ENCODE measurements around the gene OTUD1.

The OTUD1 gene

DNA sequence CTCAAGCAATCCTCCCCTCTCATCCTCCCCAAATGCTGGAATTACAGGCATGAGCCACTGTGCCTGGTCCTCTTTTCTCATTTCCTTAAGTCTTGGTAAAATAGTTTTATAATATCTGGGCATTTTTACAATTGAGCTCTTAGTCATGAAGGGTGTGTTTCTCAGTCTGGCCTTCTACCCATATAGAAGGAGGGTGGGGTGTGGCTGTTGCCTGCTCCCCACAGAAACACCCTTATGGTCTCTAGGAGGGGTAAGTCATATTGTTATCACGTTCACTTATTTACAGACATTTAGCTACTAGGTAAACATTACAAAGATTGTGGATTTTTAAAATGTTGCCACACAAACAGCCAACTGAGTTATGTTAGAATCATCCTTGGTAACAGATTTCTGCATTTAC, 6.7 kb upstream of the OTUD1 start:
- no peak for DNase-seq

GRCh38 chr10:23432639-23433038, 6.2 kb upstream of the OTUD1 start:
- DNase-seq: no peak

- no peak for DNase-seq
Observed at GRCh38 chr10:23433701-23434100, 5.2 kb upstream of the OTUD1 start.

DNA sequence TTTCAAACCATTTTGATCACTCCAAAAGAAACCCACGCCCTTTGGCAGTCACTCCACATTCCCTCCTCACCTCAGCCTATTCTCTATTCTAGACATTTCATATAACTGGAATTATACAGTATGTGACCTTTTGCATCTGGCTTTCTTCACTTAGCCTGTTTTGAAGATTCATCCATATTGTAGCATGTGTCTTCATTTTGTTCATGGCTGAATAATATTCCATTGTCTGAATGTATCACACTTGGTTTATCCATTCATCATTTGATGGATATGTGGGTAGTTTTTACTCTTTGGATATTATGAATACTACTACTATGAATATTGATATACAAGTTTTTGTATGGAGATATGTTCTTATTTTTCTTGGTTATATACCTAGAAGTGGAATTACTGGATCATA, 3.5 kb upstream of the OTUD1 start:
- DNase-seq: no peak

- no peak for DNase-seq
Observed at GRCh38 chr10:23436983-23437382, 1.9 kb upstream of the OTUD1 start.

- no peak for DNase-seq
Observed at GRCh38 chr10:23437963-23438546, 820 bp upstream of the OTUD1 start.

- no peak for DNase-seq
Observed at GRCh38 chr10:23439452-23439960, 631 bp downstream of the OTUD1 start.

GRCh38 chr10:23439961-23440889, 1.4 kb downstream of the OTUD1 start:
- DNase-seq: peak; percentile 17

GRCh38 chr10:23441251-23441650, 2.4 kb downstream of the OTUD1 start:
- DNase-seq: no peak

- no peak for DNase-seq
Observed at GRCh38 chr10:23442936-23443335, 4.1 kb downstream of the OTUD1 start.

DNA sequence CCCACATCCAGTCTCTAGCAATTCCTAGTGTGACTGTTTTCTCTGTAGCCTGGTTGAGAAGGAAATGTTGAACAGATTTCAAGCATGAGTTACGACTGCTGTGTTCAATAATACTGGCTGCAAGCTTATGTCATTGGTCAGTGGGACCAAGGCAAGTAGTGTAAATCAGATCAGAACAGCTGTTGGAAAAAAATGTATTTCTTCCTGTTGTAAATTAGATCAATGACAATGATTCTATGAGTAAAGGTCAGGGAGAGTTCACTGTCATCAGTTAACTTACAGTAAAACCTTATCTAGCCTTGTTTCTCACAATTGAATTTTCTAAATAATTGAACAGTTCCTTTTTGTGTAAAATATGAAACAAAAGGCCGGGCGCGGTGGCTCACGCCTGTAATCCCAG, 6.7 kb downstream of the OTUD1 start:
- DNase-seq: no peak

DNA sequence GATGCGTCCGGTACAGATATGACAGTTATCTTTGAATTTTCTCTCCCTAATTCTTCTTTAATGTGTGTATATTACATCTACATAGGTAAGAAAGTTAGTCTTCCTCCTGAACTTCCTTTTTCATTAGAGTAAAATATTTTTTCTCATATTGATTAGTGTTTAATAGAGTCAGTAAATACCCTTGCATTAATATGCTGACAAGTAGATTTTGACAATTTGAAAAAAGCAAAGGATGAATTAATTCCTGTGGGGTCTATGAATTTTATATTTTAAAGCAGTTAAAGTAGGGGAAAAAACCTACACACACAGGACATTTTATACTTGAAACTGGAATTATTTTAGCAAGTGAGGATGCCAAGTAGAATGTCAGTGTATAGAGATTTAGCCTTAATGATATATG, 9.4 kb downstream of the OTUD1 start:
- no peak for DNase-seq

DNA sequence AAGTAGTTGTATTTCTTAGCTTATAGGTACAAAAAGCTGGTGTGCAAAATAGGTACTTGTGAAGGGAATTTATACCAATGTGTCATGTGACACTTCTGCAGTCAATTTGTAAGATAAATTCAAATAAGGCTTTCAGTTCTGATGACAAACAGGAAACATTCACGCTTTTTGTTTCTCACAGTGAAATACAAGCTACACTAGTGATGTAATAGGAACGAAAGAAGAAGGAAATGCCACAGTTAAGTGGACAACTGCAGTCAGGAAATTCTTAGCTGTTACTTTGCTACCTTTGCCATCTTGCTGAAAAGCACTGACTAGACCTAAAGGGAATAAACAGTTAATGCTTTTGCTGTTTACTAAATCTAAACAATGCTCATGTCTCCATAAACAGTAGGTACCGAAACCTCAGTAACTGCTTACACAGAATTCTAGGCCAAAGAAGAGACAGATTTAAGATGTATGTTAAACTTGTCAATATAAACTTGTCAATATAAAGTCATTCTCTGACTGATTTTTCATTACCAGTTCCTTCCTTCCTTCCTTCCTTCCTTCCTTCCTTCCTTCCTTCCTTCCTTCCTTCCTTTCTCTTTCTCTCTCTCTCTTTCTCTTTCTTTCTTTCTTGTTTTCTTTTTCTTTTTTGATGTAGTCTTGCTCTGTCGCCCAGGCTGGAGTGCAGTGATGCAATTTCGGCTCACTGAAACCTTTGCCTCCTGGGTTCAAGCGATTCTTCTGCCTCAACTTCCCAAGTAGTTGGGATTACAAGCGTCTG, 10.1 kb downstream of the OTUD1 start:
- DNase-seq: peak; percentile 38

DNA sequence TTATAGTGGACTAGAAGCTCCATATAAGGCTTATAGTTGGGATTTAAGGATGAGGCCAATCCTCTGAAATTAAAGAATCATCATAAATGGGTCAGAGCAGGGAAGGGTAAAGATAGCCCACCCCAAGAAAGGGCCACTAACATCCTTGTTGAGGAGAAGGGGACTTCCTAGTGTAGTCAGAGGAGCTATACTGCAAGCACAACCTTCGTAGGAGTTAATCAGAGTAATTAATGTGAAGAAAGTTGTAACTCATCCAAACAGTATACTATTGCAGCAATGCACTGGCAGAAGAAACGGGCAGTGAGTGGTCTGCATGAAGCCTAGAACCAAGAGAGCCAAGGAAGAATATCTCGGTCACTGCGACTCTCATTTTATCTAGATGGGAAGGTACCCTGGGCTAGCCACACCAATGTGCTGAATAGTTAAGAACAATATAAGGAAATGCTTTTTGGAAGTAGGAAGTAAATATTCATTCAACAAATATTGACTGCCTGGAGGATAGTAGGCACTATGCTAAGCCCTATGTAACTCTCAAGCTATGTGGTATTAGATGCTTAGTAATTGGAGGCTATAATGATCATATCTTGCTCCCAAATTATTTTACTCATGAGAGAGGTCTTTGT, 13.3 kb downstream of the OTUD1 start:
- no peak for DNase-seq

DNA sequence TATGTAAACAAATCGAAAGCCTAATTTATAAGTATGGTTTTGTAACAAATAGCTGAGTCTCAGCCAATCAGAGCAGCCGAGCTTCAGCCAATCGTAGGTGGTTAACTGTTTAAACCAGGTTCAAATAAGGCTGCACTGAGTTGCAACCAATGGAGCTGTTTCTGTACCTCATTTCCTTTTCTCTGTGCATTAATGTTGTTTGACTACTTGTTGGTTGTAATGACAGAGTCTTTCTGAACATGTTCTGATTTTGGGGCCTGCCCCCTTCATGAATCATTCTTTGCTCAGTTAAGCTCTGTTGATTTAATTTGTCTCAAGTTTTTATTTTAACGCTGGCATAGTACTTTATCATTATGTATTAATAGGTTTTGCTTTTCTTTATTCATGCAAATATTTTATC, 14.6 kb downstream of the OTUD1 start:
- DNase-seq: no peak

- no peak for DNase-seq
Observed at GRCh38 chr10:23457632-23458417, 18.9 kb downstream of the OTUD1 start.

DNA sequence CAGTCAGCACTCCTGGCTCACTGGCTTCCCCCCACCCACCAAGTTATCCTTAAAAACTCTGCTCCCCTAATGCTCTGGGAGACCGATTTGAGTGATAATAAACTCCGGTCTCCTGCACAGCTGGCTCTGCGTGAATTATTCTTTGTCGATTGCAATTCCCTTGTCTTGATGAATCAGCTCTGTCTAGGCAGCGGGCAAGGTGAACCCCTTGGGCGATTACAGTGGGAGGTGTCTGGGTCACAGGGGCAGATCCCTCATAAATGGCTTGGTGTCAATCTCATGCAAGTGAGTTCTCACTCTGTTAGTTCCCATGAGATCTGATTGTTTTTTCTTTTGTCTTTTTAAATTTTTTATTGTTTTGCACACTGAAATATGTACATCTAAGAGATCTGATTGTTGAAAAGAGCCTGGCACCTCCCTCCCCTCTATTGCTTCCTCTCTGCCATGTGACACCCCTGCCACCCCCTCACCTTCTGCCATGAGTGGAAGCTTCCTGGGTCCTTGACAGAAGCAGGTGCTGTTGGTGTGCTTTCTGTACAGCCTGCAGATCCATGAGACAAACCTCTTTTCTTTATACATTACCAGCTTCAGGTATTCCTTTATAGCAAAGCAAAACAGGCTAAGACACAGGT, 20.5 kb downstream of the OTUD1 start:
- no peak for DNase-seq

- no peak for DNase-seq
Observed at GRCh38 chr10:23461557-23461956, 22.7 kb downstream of the OTUD1 start.

GRCh38 chr10:23467012-23467411, 28.1 kb downstream of the OTUD1 start:
- DNase-seq: no peak

DNA sequence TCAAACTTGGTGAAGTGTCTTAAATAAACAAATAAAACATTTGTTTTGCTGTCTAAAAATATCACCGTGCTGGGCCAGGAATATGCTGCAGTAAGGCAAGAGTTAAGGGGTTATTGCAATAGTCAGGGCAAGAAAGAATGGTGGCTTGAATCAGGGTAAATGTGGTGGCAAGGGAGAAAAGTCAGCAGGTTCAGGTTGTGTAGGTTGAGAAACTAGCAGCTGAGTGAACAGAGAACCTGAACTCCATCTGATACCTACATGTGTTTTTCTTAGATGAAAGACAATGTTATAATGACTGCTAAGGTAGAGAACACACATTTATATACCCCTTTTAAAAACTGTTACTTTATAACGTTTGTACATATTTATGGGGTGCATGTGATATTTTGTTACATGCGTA, 28.7 kb downstream of the OTUD1 start:
- DNase-seq: no peak

DNA sequence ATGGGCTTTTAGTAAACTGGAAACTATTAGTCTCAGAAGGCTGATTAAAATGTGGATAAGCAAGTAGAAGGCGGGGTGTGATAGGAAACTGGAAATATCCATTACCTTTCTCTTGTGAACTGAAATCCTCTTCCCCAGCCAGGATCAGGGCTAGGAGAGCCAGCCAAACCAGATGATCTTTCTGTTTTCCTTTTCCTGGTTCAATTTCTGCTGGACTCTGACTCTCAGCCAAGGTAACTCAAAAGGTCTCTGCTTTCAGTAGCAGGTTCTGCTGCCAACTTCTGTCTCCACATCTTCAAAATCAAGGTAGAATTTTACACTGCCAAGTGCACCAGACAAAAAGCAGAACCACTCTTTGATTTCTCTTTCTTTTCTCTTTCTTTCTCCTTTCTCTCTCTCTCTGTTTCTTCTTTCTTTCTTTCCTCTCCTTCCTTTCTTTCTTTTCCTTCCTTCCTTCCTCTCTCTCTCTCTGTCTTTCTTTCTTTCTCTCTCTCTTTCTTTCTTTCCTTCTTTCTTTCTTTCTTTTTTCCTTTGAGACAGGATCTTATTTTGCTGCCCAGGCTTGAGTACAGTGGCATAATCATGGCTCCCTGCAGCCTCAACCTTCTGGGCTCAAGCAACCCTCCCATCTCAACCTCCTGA, 30.8 kb downstream of the OTUD1 start:
- DNase-seq: no peak

Data from CD4-positive, alpha-beta T cell treated with Interleukin-21 for 1 hour (primary cell).